GM12878 (cell line): ENCODE measurements around the gene SAP25.

ENCODE experiments used
- BHLHE40 ChIP-seq, 2 experiments: fragments of 450-650 bp in 1 of 2; IDR thresholded peaks; 2 replicates each; pipeline ENCODE4 v1.6.1; 2011 to 2017; ENCODE audit warnings: low read depth in 2 of 2, borderline replicate concordance in 1 of 2, improper control_type of control experiment in 1 of 2, low read length in 1 of 2, mild to moderate bottlenecking in 1 of 2
- CTCF ChIP-seq, 3 experiments: IDR thresholded peaks in 2 of 3; conservative IDR thresholded peaks in 1 of 3; 2 replicates each; pipeline ENCODE4 v1.5.1; 2011; ENCODE audit warnings: low read depth in 3 of 3, low read length in 3 of 3, mild to moderate bottlenecking in 3 of 3, control low read depth in 2 of 3, moderate library complexity in 2 of 3, inconsistent platforms in 1 of 3, mixed read lengths in 1 of 3; ENCODE audit not compliant: control insufficient read depth in 2 of 3, insufficient read depth in 1 of 3; ENCODE audit errors: extremely low read depth in 1 of 3
- FOXM1 ChIP-seq: IDR thresholded peaks from 2 replicates; pipeline ENCODE4 v1.6.1; 2012; ENCODE audit warnings: low read depth, mild to moderate bottlenecking, inconsistent platforms, low read length, moderate library complexity
- HDAC6 ChIP-seq: fragments of 200-600 bp; sonication (generic); IDR thresholded peaks from one replicate; pipeline ENCODE4 v1.8.0; 2017; ENCODE audit warnings: antibody characterized with exemption; ENCODE audit not compliant: unreplicated experiment
- KDM1A ChIP-seq: fragments of 200-600 bp; sonication (generic); IDR thresholded peaks from 2 replicates; pipeline ENCODE4 v1.6.1; 2016; ENCODE audit warnings: borderline replicate concordance
- MEF2A ChIP-seq: IDR thresholded peaks from 2 replicates; pipeline ENCODE4 v1.6.1; 2011; ENCODE audit warnings: low read depth, mild to moderate bottlenecking, low read length, moderate library complexity; ENCODE audit not compliant: insufficient read depth
- PKNOX1 ChIP-seq: fragments of 450-650 bp; IDR thresholded peaks from 2 replicates; pipeline ENCODE4 v1.6.1; 2016; ENCODE audit warnings: mild to moderate bottlenecking
- POLR2AphosphoS5 ChIP-seq: IDR thresholded peaks from 2 replicates; pipeline ENCODE4 v1.6.1; 2011; ENCODE audit warnings: mild to moderate bottlenecking, low read length, inconsistent platforms
- REST ChIP-seq: IDR thresholded peaks from 2 replicates; pipeline ENCODE4 v1.6.1; 2012; ENCODE audit warnings: mild to moderate bottlenecking, low read depth, low read length
- TCF12 ChIP-seq: IDR thresholded peaks from 2 replicates; pipeline ENCODE4 v1.6.1; 2011; ENCODE audit warnings: low read depth, mild to moderate bottlenecking, low read length

GRCh38 chr7:100577507-100577906 lies 3.8 kb upstream of the SAP25 start:
- TF ChIP-seq PKNOX1, result no peak
- no peak for TF ChIP-seq BHLHE40 (IDR thresholded peaks at IDR 0.05; ENCODE audit: borderline replicate concordance in 1 of 2, low read depth in 2 of 2, low read length in 1 of 2)
- TF ChIP-seq HDAC6, result no peak
- no peak for TF ChIP-seq CTCF (IDR thresholded peaks at IDR 0.05 in 2 of 3, conservative IDR thresholded peaks at IDR 0.05 in 1 of 3; ENCODE audit: control insufficient read depth in 2 of 3, extremely low read depth in 1 of 3, insufficient read depth in 1 of 3, low read depth in 3 of 3, low read length in 3 of 3)
- TF ChIP-seq KDM1A, result no peak
- TF ChIP-seq POLR2AphosphoS5, result no peak
- no peak for TF ChIP-seq FOXM1
- no peak for TF ChIP-seq MEF2A
- no peak for TF ChIP-seq TCF12
- TF ChIP-seq REST, result no peak
